Measurements from ENCODE around the gene ANKRD40CL.
A peak's percentile ranks its signal among the peaks of the same experiment; 100 is the strongest.
"Not testable (repeated sequence)": the region's sequence is repeated elsewhere in the genome, so short reads cannot be mapped to it uniquely, and the experiment has no call there.

Gene ANKRD40CL

DNA sequence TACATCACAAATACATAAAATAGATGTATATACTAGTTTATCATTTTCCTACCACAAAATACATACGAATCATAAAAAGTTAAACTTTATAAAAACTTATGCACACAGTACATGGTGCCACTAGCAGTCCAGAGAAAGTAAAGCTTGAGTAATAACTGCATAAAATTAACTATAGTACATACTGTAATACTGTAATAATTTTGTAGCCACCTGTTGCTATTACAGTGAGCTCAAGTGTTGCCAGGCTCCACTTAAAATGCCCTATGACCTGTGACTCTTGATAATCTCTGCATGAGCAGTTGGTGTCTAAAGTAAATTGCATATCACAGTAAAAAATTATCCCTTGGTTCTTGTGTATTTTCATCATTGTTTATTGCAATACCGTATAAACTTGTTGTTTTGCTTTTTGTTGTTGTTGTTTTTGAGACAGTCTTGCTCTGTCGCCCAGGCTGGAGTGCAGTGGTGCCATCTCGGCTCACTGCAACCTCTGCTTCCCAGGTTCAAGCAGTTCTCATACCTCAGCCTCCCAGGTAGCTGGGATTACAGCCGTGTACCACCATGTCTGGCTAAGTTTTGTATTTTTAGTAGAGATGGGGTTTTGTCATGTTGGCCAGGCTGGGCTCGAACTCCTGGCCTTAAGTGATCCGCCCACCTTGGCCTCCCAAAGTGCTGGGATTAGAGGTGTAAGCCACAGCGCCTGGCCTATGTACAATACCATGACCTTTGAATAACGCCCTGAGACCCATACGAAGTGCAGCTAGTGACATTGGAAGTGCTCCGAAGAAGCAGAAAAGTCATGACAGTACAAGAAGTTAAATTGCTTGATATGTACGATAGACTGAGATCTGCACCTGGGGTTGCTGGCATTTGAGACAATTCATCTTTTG is 41.3 kb downstream of the ANKRD40CL start:
- peaks cover 59% of the 10 kb centered on the region for H3K4me1 ChIP-seq (ENCODE audit: insufficient read depth, low read length, poor library complexity, severe bottlenecking)
- H3K4me2 ChIP-seq (ENCODE audit: low read depth, low read length, poor library complexity, severe bottlenecking) = peak overlapping the region; percentile 97
- peak overlapping the region; percentile 75 for H3K4me3 ChIP-seq (ENCODE audit: low read length, poor library complexity, severe bottlenecking)
- H3K27me3 ChIP-seq (ENCODE audit: insufficient read depth, low read length, poor library complexity, severe bottlenecking) = no peaks in the 10 kb centered on the region
- H3F3A ChIP-seq (ENCODE audit: low read depth) = no peaks in the 10 kb centered on the region
- H2AFZ ChIP-seq (ENCODE audit: low read length) = no peak overlapping the region
- no peaks in the 10 kb centered on the region for H3K9me2 ChIP-seq (replicated peaks; ENCODE audit: low read depth, low read length)
- H3K36me3 ChIP-seq (ENCODE audit: insufficient read depth, low read length) = no peaks in the 10 kb centered on the region
- H3K9ac ChIP-seq (ENCODE audit: low read depth, low read length, poor library complexity, severe bottlenecking) = peak overlapping the region; percentile 40
- no peaks in the 10 kb centered on the region for H3K9me3 ChIP-seq (ENCODE audit: insufficient read depth, low read depth, low read length)
- no peak for TF ChIP-seq EZH2phosphoT487 (IDR thresholded peaks at IDR 0.05; ENCODE audit: borderline replicate concordance)
- TF ChIP-seq, protein P1, sequence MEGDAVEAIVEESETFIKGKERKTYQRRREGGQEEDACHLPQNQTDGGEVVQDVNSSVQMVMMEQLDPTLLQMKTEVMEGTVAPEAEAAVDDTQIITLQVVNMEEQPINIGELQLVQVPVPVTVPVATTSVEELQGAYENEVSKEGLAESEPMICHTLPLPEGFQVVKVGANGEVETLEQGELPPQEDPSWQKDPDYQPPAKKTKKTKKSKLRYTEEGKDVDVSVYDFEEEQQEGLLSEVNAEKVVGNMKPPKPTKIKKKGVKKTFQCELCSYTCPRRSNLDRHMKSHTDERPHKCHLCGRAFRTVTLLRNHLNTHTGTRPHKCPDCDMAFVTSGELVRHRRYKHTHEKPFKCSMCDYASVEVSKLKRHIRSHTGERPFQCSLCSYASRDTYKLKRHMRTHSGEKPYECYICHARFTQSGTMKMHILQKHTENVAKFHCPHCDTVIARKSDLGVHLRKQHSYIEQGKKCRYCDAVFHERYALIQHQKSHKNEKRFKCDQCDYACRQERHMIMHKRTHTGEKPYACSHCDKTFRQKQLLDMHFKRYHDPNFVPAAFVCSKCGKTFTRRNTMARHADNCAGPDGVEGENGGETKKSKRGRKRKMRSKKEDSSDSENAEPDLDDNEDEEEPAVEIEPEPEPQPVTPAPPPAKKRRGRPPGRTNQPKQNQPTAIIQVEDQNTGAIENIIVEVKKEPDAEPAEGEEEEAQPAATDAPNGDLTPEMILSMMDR (conservative IDR thresholded peaks at IDR 0.05; ENCODE audit: low read length) = no peak
- H4K20me1 ChIP-seq (ENCODE audit: insufficient read depth, low read length, poor library complexity, severe bottlenecking) = peaks cover 100% of the 10 kb centered on the region
- peaks cover 100% of the 10 kb centered on the region for H3K79me2 ChIP-seq (ENCODE audit: insufficient read depth, low read length)

- H4K20me1 ChIP-seq (ENCODE audit: insufficient read depth, low read length, poor library complexity, severe bottlenecking) = peaks cover 100% of the 10 kb centered on the region
Observed at GRCh38 chr17:50724622-50725021, 42.7 kb downstream of the ANKRD40CL start.

GRCh38 chr17:50722746-50723145 is 44.6 kb downstream of the ANKRD40CL start:
- Histone ChIP-seq H3K4me1 (ENCODE audit: insufficient read depth, low read length, poor library complexity, severe bottlenecking) (peaks cover 50% of the 10 kb centered on the region), H3K79me2 (ENCODE audit: insufficient read depth, low read length) (peaks cover 84% of the 10 kb centered on the region), H3K27me3 (ENCODE audit: insufficient read depth, low read length, poor library complexity, severe bottlenecking) (no peaks in the 10 kb centered on the region), H4K20me1 (ENCODE audit: insufficient read depth, low read length, poor library complexity, severe bottlenecking) (peaks cover 82% of the 10 kb centered on the region), H3K36me3 (ENCODE audit: insufficient read depth, low read length) (no peaks in the 10 kb centered on the region), H3K4me3 (ENCODE audit: low read length, poor library complexity, severe bottlenecking) (peak overlapping the region; percentile 75), H3K9ac (ENCODE audit: low read depth, low read length, poor library complexity, severe bottlenecking) (peak overlapping the region; percentile 93), H3K9me2 (replicated peaks; ENCODE audit: low read depth, low read length) (no peaks in the 10 kb centered on the region), H3K9me3 (ENCODE audit: insufficient read depth, low read depth, low read length) (no peaks in the 10 kb centered on the region), H3K4me2 (ENCODE audit: low read depth, low read length, poor library complexity, severe bottlenecking) (peak overlapping the region; percentile 97), H3F3A (ENCODE audit: low read depth) (no peaks in the 10 kb centered on the region), H2AFZ (ENCODE audit: low read length) (no peak overlapping the region)
- TF ChIP-seq, protein P1 (conservative IDR thresholded peaks at IDR 0.05; ENCODE audit: low read length) = no peak
- TF ChIP-seq EZH2phosphoT487 (IDR thresholded peaks at IDR 0.05; ENCODE audit: borderline replicate concordance) = no peak

More at GRCh38 chr17:50724622-50725021, 42.7 kb downstream of the ANKRD40CL start:
- H3K9me2 ChIP-seq (replicated peaks; ENCODE audit: low read depth, low read length); H3K9me3 ChIP-seq (ENCODE audit: insufficient read depth, low read depth, low read length); H3K36me3 ChIP-seq (ENCODE audit: insufficient read depth, low read length); H3K9ac ChIP-seq (ENCODE audit: low read depth, low read length, poor library complexity, severe bottlenecking); H2AFZ ChIP-seq (ENCODE audit: low read length); H3F3A ChIP-seq (ENCODE audit: low read depth); H3K27me3 ChIP-seq (ENCODE audit: insufficient read depth, low read length, poor library complexity, severe bottlenecking): not testable (repeated sequence)
- H3K4me2 ChIP-seq (ENCODE audit: low read depth, low read length, poor library complexity, severe bottlenecking) = peak overlapping the region; percentile 97
- peaks cover 60% of the 10 kb centered on the region for H3K4me1 ChIP-seq (ENCODE audit: insufficient read depth, low read length, poor library complexity, severe bottlenecking)
- H3K79me2 ChIP-seq (ENCODE audit: insufficient read depth, low read length) = peaks cover 100% of the 10 kb centered on the region
- H3K4me3 ChIP-seq (ENCODE audit: low read length, poor library complexity, severe bottlenecking) = peak overlapping the region; percentile 75
